HEK293T (cell line): ENCODE measurements around the gene MRPL12.

Experiments used
- CTCF ChIA-PET: fragments of 350-600 bp; formaldehyde crosslinking; extraction: SDS; loops from one replicate; lab custom pipeline; 2021; ENCODE audit warnings: antibody characterized with exemption, inconsistent platforms; lab: Yijun Ruan, JAX
- POLR2A ChIA-PET: fragments of 350-600 bp; formaldehyde crosslinking; extraction: SDS; loops from one replicate; lab custom pipeline; 2020; ENCODE audit warnings: antibody characterized with exemption, inconsistent platforms; lab: Yijun Ruan, JAX
- DNase-seq: peaks from one replicate; pipeline ENCODE4 v3.0.0; 2012; ENCODE audit warnings: mixed read lengths; ENCODE audit errors: extremely low spot score
- CTBP1 ChIP-seq: fragments of 450-650 bp; IDR thresholded peaks from 2 replicates; pipeline ENCODE4 v1.6.1; 2016; ENCODE audit warnings: borderline replicate concordance
- ELF4 ChIP-seq: fragments of 450-650 bp; IDR thresholded peaks from 2 replicates; pipeline ENCODE4 v1.6.1; 2017; ENCODE audit warnings: antibody characterized with exemption
- FOXA1 ChIP-seq: fragments of 450-650 bp; IDR thresholded peaks from 2 replicates; pipeline ENCODE4 v1.6.1; 2016; ENCODE audit warnings: mild to moderate bottlenecking
- FOXK2 ChIP-seq: fragments of 450-650 bp; IDR thresholded peaks from 2 replicates; pipeline ENCODE4 v1.6.1; 2016; ENCODE audit warnings: mild to moderate bottlenecking
- FOXM1 ChIP-seq: fragments of 450-650 bp; IDR thresholded peaks from 2 replicates; pipeline ENCODE4 v1.6.1; 2017; ENCODE audit warnings: mild to moderate bottlenecking, borderline replicate concordance
- HDGF ChIP-seq: fragments of 450-650 bp; IDR thresholded peaks from 2 replicates; pipeline ENCODE4 v1.6.1; 2017; ENCODE audit warnings: antibody characterized with exemption, borderline replicate concordance
- LEF1 ChIP-seq: fragments of 450-650 bp; IDR thresholded peaks from 2 replicates; pipeline ENCODE4 v1.6.1; 2017; ENCODE audit warnings: mild to moderate bottlenecking, borderline replicate concordance
- NFRKB ChIP-seq: fragments of 450-650 bp; IDR thresholded peaks from 2 replicates; pipeline ENCODE4 v1.6.1; 2016; ENCODE audit warnings: mild to moderate bottlenecking, moderate library complexity
- PKNOX1 ChIP-seq: fragments of 450-650 bp; IDR thresholded peaks from 2 replicates; pipeline ENCODE4 v1.6.1; 2016
- SP1 ChIP-seq: fragments of 450-650 bp; IDR thresholded peaks from 2 replicates; pipeline ENCODE4 v1.6.1; 2017
- SUZ12 ChIP-seq: fragments of 450-650 bp; IDR thresholded peaks from 2 replicates; pipeline ENCODE4 v1.6.1; 2016; ENCODE audit warnings: mild to moderate bottlenecking
- TARDBP ChIP-seq: fragments of 450-650 bp; IDR thresholded peaks from 2 replicates; pipeline ENCODE4 v1.6.1; 2016
- ZNF384 ChIP-seq: fragments of 450-650 bp; IDR thresholded peaks from 2 replicates; pipeline ENCODE4 v1.6.1; 2016

The MRPL12 gene

GRCh38 chr17:81727324-81728031 lies 24.3 kb downstream of the MRPL12 start:
- ChIA-PET CTCF (interaction anchor here (1.3 kb wide), 1 partner anchor 142 kb away, joined by 3 read pairs; no protein-coding TSS in a partner anchor), POLR2A (interaction anchor here (1.2 kb wide), 1 partner anchor 24 kb away, joined by 4 read pairs; the partner anchor contains the start of gene MRPL12)
- no peak for DNase-seq
- TF ChIP-seq ELF4 (no peak), PKNOX1 (peak; percentile 85), NFRKB (no peak)

- DNase-seq: peak; percentile 95
- ChIA-PET CTCF (interaction anchor here (0.6 to 2.3 kb wide), 4 partner anchors 16 to 135 kb away, joined by 3 to 9 read pairs (median 4); no protein-coding TSS in a partner anchor), POLR2A (interaction anchor here (1.2 to 2.5 kb wide), 4 partner anchors 21 to 136 kb away, joined by 3 to 11 read pairs (median 8); partner anchors contain the start of gene MCRIP1)
- peak; percentile 80 for TF ChIP-seq PKNOX1
- TF ChIP-seq SUZ12: no peak
Observed at GRCh38 chr17:81733507-81734404, 30.6 kb downstream of the MRPL12 start.

- ChIA-PET POLR2A (interaction anchor here (0.9 to 2.5 kb wide), 7 partner anchors 9 to 135 kb away, joined by 3 to 11 read pairs (median 4); partner anchors contain the start of genes MCRIP1 and MRPL12), CTCF (interaction anchor here (1.3 to 2.3 kb wide), 2 partner anchors 120 to 134 kb away, joined by 3 to 9 read pairs; no protein-coding TSS in a partner anchor)
Observed at GRCh38 chr17:81734405-81735263, 31.5 kb downstream of the MRPL12 start.

GRCh38 chr17:81735264-81736102 lies 32.3 kb downstream of the MRPL12 start:
- ChIA-PET CTCF (interaction anchor here (1.3 to 2.3 kb wide), 2 partner anchors 119 to 133 kb away, joined by 3 to 9 read pairs; no protein-coding TSS in a partner anchor), POLR2A (interaction anchor here (0.9 to 2.5 kb wide), 7 partner anchors 10 to 134 kb away, joined by 3 to 11 read pairs (median 4); partner anchors contain the start of genes MCRIP1 and MRPL12)
- DNase-seq: no peak
- TF ChIP-seq ZNF384: no peak
- no peak for TF ChIP-seq FOXM1
- TF ChIP-seq CTBP1: no peak

More at GRCh38 chr17:81734405-81735263, 31.5 kb downstream of the MRPL12 start:
- no peak for TF ChIP-seq PKNOX1
- no peak for TF ChIP-seq NFRKB
- TF ChIP-seq FOXA1: no peak
- TF ChIP-seq SP1: no peak
- no peak for TF ChIP-seq FOXK2
- TF ChIP-seq HDGF: no peak
- no peak for TF ChIP-seq LEF1
- no peak for TF ChIP-seq TARDBP
- TF ChIP-seq ZNF384: no peak
- no peak for TF ChIP-seq ELF4
- DNase-seq: no peak

DNA sequence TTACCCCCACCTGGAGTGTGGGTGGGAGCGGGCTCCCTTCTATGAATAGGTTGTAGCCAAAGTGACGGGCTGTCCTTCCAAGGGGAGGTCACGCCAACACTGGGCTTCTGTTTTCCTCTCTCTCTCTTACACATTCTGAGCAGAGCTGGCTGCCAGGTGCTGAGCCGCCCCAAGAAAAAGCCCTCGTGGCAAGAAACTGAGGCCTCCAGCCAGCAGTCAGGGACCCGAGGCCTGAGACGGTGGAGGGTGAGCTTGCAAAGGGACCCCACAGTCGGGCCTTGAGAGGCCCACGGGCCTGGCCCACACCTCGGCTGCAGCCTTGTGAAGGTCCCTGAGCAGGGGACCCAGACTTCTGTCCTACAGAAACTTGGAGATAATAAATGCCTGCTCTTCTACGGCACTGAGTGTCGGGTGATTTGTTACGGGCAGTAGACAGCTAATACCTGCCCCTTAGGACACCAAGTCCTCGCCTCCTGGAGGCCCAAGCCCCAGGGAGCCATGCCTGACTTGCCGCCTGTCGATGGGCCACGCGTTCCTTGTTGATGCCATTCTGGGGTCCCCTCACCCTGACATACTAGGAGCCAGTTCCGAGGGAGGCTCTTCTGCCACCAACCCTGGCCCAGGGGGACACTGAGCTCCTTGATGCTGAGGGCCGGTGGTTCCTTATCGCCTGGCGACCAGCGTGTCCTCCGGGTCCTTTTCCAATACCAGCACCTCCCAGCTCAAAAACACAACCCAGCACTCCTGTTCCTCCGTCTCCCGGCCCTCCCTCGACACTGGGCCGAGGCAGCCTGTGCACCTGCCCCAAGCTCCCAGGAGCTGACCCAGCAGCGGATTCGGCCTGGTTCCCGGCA lies 35.0 kb downstream of the MRPL12 start:
- POLR2A ChIA-PET: interaction anchor here (0.9 to 1.3 kb wide), 2 partner anchors 129 to 132 kb away, joined by 3 to 4 read pairs; no protein-coding TSS in a partner anchor
- CTCF ChIA-PET: no interaction called here
- TF ChIP-seq SP1 (no peak), SUZ12 (no peak), FOXM1 (no peak), ELF4 (no peak), ZNF384 (no peak), CTBP1 (no peak)
- DNase-seq: no peak
